Measurements from ENCODE around the gene CADPS2. TPM values are rescaled to one million over a fixed set of nuclear protein-coding genes. Genes with fewer than 3 reads are reported as not detected.
"Not testable (repeated sequence)": the region's sequence is repeated elsewhere in the genome, so short reads cannot be mapped to it uniquely, and the experiment has no call there.

CADPS2 gene
- total RNA-seq, 5 donors from 2014 or later (not counting 1 experiment from before 2014, with no cell fraction given) = 0.15 to 0.28 (median 0.16) TPM; not detected in 2

- Histone ChIP-seq H3K4me3 (ENCODE audit: control insufficient read depth in 1 of 2, extremely low read depth in 1 of 2, low read length in 1 of 2) (no peak overlapping the region), H3K4me1 (ENCODE audit: control insufficient read depth in 1 of 2, extremely low read depth in 1 of 2, insufficient read depth in 2 of 2, low read length in 2 of 2) (no peaks in the 10 kb centered on the region), H3K36me3 (ENCODE audit: control insufficient read depth in 2 of 2, extremely low read depth in 1 of 2, insufficient read depth in 1 of 2, low read length in 1 of 2) (no peaks in the 10 kb centered on the region), H3K27ac (ENCODE audit: low read length) (no peak overlapping the region), H3K9me3 (no peaks in the 10 kb centered on the region), H3K27me3 (replicated peaks in 1 of 2; ENCODE audit: control insufficient read depth in 2 of 2, extremely low read depth in 1 of 2, insufficient read depth in 2 of 2, low read length in 1 of 2) (peaks cover 21 to 23% of the 10 kb centered on the region in 2 experiments)
- no CpG with 5 or more reads among the region's 2 CpGs for WGBS (ENCODE audit: insufficient coverage)
- H3K27me3 Mint-ChIP-seq = peaks cover 54% of the 10 kb centered on the region in 2 donors
- DNase-seq = no peak
- H3K4me3 Mint-ChIP-seq = no peak overlapping the region
- ChIA-PET POLR2A (no interaction called here), CTCF (no interaction called here)
- H3K27ac Mint-ChIP-seq = no peak overlapping the region
- H3K9me3 Mint-ChIP-seq = peaks cover 0 to 14% (median 0%) of the 10 kb centered on the region in 3 donors
- ATAC-seq (replicated peaks in 1 of 4) = no peak
- H3K36me3 Mint-ChIP-seq = no peaks in the 10 kb centered on the region
- no peaks in the 10 kb centered on the region for H3K4me1 Mint-ChIP-seq
Observed at GRCh38 chr7:122298618-122299017, 587.6 kb downstream of the CADPS2 start.

DNA sequence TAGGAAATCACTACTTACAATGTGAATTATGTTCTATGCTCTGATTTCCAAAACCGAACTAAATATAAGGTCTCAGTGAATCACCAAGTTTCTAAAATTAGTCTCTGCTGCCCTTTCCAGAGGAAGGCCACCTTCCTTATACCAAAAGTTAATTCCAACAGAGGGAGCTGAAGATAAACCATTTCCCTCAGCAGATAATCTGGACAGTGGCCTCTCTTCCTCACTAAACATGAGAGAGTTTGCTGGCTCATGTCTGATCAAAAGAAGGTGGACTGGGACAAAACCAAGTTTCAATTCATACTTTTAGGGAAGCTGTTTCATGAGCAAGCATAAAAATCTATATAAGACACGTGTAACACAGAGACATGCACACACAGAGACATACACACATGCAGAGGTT lies 588.1 kb downstream of the CADPS2 start:
- H3K27me3 Mint-ChIP-seq = peaks cover 49 to 51% of the 10 kb centered on the region in 2 donors
- Histone ChIP-seq H3K9me3 (no peaks in the 10 kb centered on the region), H3K36me3 (ENCODE audit: control insufficient read depth in 2 of 2, extremely low read depth in 1 of 2, insufficient read depth in 1 of 2, low read length in 1 of 2) (no peaks in the 10 kb centered on the region), H3K27me3 (replicated peaks in 1 of 2; ENCODE audit: control insufficient read depth in 2 of 2, extremely low read depth in 1 of 2, insufficient read depth in 2 of 2, low read length in 1 of 2) (peaks cover 18 to 23% of the 10 kb centered on the region in 2 experiments), H3K27ac (ENCODE audit: low read length) (no peak overlapping the region), H3K4me3 (ENCODE audit: control insufficient read depth in 1 of 2, extremely low read depth in 1 of 2, low read length in 1 of 2) (no peak overlapping the region), H3K4me1 (ENCODE audit: control insufficient read depth in 1 of 2, extremely low read depth in 1 of 2, insufficient read depth in 2 of 2, low read length in 2 of 2) (no peaks in the 10 kb centered on the region)
- DNase-seq = no peak
- H3K4me3 Mint-ChIP-seq = no peak overlapping the region
- CTCF ChIA-PET = no interaction called here
- ATAC-seq (replicated peaks in 1 of 4) = no peak
- no peak overlapping the region for H3K27ac Mint-ChIP-seq
- no peaks in the 10 kb centered on the region for H3K36me3 Mint-ChIP-seq
- H3K4me1 Mint-ChIP-seq = no peaks in the 10 kb centered on the region
- WGBS (ENCODE audit: insufficient coverage) = no CpG with 5 or more reads among the region's 2 CpGs
- H3K9me3 Mint-ChIP-seq = peaks cover 0 to 12% (median 0%) of the 10 kb centered on the region in 3 donors
- POLR2A ChIA-PET = no interaction called here

- H3K27ac ChIP-seq (ENCODE audit: low read length) = no peak overlapping the region
- Mint-ChIP-seq H3K9me3 (peaks cover 7 to 13% (median 12%) of the 10 kb centered on the region in 3 donors), H3K4me1 (no peaks in the 10 kb centered on the region), H3K27ac (no peak overlapping the region), H3K27me3 (peaks cover 4 to 5% of the 10 kb centered on the region in 2 donors), H3K36me3 (no peaks in the 10 kb centered on the region), H3K4me3 (no peak overlapping the region)
- H3K4me3 ChIP-seq (ENCODE audit: control insufficient read depth in 1 of 2, extremely low read depth in 1 of 2, low read length in 1 of 2) = no peak overlapping the region
- H3K9me3 ChIP-seq = no peaks in the 10 kb centered on the region
- DNase-seq (no peak), ATAC-seq (replicated peaks in 1 of 4) (no peak)
- no peaks in the 10 kb centered on the region for H3K4me1 ChIP-seq (ENCODE audit: control insufficient read depth in 1 of 2, extremely low read depth in 1 of 2, insufficient read depth in 2 of 2, low read length in 2 of 2)
- no peaks in the 10 kb centered on the region for H3K36me3 ChIP-seq (ENCODE audit: control insufficient read depth in 2 of 2, extremely low read depth in 1 of 2, insufficient read depth in 1 of 2, low read length in 1 of 2)
- H3K27me3 ChIP-seq (replicated peaks in 1 of 2; ENCODE audit: control insufficient read depth in 2 of 2, extremely low read depth in 1 of 2, insufficient read depth in 2 of 2, low read length in 1 of 2) = no peaks in the 10 kb centered on the region
- no CpG with 5 or more reads among the region's 2 CpGs for WGBS (ENCODE audit: insufficient coverage)
- ChIA-PET CTCF (no interaction called here), POLR2A (no interaction called here)
Observed at GRCh38 chr7:122291189-122291588, 595.1 kb downstream of the CADPS2 start.

- H3K4me1 Mint-ChIP-seq = no peaks in the 10 kb centered on the region
- no peak overlapping the region for H3K4me3 Mint-ChIP-seq
- peaks cover 4% of the 10 kb centered on the region in 2 donors for H3K27me3 Mint-ChIP-seq
- POLR2A ChIA-PET = no interaction called here
- peaks cover 7 to 16% (median 12%) of the 10 kb centered on the region in 3 donors for H3K9me3 Mint-ChIP-seq
- DNase-seq = no peak
- H3K9me3 ChIP-seq = no peaks in the 10 kb centered on the region
- H3K36me3 Mint-ChIP-seq = no peaks in the 10 kb centered on the region
- ATAC-seq (replicated peaks in 1 of 4) = no peak
- H3K27ac ChIP-seq (ENCODE audit: low read length) = no peak overlapping the region
- no peak overlapping the region for H3K4me3 ChIP-seq (ENCODE audit: control insufficient read depth in 1 of 2, extremely low read depth in 1 of 2, low read length in 1 of 2)
- no peak overlapping the region for H3K27ac Mint-ChIP-seq
- no peaks in the 10 kb centered on the region for H3K4me1 ChIP-seq (ENCODE audit: control insufficient read depth in 1 of 2, extremely low read depth in 1 of 2, insufficient read depth in 2 of 2, low read length in 2 of 2)
- H3K27me3 ChIP-seq (replicated peaks in 1 of 2; ENCODE audit: control insufficient read depth in 2 of 2, extremely low read depth in 1 of 2, insufficient read depth in 2 of 2, low read length in 1 of 2) = no peaks in the 10 kb centered on the region
- CTCF ChIA-PET = no interaction called here
- WGBS (ENCODE audit: insufficient coverage) = no CpG with 5 or more reads among the region's 1 CpG
- H3K36me3 ChIP-seq (ENCODE audit: control insufficient read depth in 2 of 2, extremely low read depth in 1 of 2, insufficient read depth in 1 of 2, low read length in 1 of 2) = no peaks in the 10 kb centered on the region
Observed at GRCh38 chr7:122290476-122290875, 595.8 kb downstream of the CADPS2 start.

DNA sequence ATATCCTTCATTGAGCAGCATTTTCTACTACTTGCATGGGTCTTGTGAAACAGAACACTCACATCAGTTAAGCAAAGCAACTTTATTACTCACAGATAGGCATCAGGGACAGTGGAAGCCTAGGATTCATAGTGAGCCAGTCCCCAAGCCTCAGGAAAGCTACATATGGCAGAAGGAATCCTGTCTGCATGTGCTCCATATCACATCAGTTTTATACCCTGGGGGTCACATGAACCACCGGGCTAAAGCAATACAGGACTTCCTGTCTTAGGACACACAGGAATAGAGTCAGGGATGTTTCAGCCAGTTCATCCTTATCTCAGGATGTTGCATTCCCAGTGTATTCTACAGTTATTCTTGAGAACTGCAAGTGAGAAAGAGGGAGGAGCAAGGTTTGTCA lies 596.8 kb downstream of the CADPS2 start:
- CTCF ChIA-PET = no interaction called here
- H3K4me1 Mint-ChIP-seq = no peaks in the 10 kb centered on the region
- H3K27me3 ChIP-seq (replicated peaks in 1 of 2; ENCODE audit: control insufficient read depth in 2 of 2, extremely low read depth in 1 of 2, insufficient read depth in 2 of 2, low read length in 1 of 2) = no peaks in the 10 kb centered on the region
- peaks cover 0 to 4% of the 10 kb centered on the region in 2 donors for H3K27me3 Mint-ChIP-seq
- no peaks in the 10 kb centered on the region for H3K4me1 ChIP-seq (ENCODE audit: control insufficient read depth in 1 of 2, extremely low read depth in 1 of 2, insufficient read depth in 2 of 2, low read length in 2 of 2)
- no CpG with 5 or more reads among the region's 1 CpG for WGBS (ENCODE audit: insufficient coverage)
- POLR2A ChIA-PET = no interaction called here
- H3K36me3 Mint-ChIP-seq = no peaks in the 10 kb centered on the region
- H3K27ac Mint-ChIP-seq = no peak overlapping the region
- no peak overlapping the region for H3K27ac ChIP-seq (ENCODE audit: low read length)
- H3K9me3 Mint-ChIP-seq = peaks cover 7 to 12% (median 12%) of the 10 kb centered on the region in 3 donors
- no peaks in the 10 kb centered on the region for H3K36me3 ChIP-seq (ENCODE audit: control insufficient read depth in 2 of 2, extremely low read depth in 1 of 2, insufficient read depth in 1 of 2, low read length in 1 of 2)
- H3K9me3 ChIP-seq = no peaks in the 10 kb centered on the region
- DNase-seq (no peak), ATAC-seq (replicated peaks in 1 of 4) (no peak)
- no peak overlapping the region for H3K4me3 ChIP-seq (ENCODE audit: control insufficient read depth in 1 of 2, extremely low read depth in 1 of 2, low read length in 1 of 2)
- no peak overlapping the region for H3K4me3 Mint-ChIP-seq

DNA sequence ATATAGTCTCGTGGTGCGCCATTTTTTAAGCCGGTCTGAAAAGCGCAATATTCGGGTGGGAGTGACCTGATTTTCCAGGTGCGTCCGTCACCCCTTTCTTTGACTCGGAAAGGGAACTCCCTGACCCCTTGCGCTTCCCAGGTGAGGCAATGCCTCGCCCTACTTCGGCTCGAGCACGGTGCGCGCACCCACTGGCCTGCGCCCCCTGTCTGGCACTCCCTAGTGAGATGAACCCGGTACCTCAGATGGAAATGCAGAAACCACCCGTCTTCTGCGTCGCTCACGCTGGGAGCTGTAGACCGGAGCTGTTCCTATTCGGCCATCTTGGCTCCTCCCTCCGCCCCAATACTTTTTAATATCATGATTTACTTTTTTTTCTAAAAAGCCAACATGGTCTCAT lies 601.7 kb downstream of the CADPS2 start:
- H3K27me3 ChIP-seq (replicated peaks in 1 of 2; ENCODE audit: control insufficient read depth in 2 of 2, extremely low read depth in 1 of 2, insufficient read depth in 2 of 2, low read length in 1 of 2); H3K27me3 Mint-ChIP-seq; H3K9me3 Mint-ChIP-seq; ATAC-seq (replicated peaks in 1 of 4); H3K36me3 Mint-ChIP-seq; H3K36me3 ChIP-seq (ENCODE audit: control insufficient read depth in 2 of 2, extremely low read depth in 1 of 2, insufficient read depth in 1 of 2, low read length in 1 of 2); H3K4me1 Mint-ChIP-seq; H3K9me3 ChIP-seq; H3K4me1 ChIP-seq (ENCODE audit: control insufficient read depth in 1 of 2, extremely low read depth in 1 of 2, insufficient read depth in 2 of 2, low read length in 2 of 2); H3K4me3 ChIP-seq (ENCODE audit: control insufficient read depth in 1 of 2, extremely low read depth in 1 of 2, low read length in 1 of 2); H3K27ac ChIP-seq (ENCODE audit: low read length); DNase-seq; POLR2A ChIA-PET; CTCF ChIA-PET; H3K27ac Mint-ChIP-seq; H3K4me3 Mint-ChIP-seq: not testable (repeated sequence)
- 94% methylated on average over 13 of the region's 24 CpGs for WGBS (ENCODE audit: insufficient coverage)

GRCh38 chr7:122273117-122273516 lies 613.1 kb downstream of the CADPS2 start:
- H3K36me3 ChIP-seq (ENCODE audit: control insufficient read depth in 2 of 2, extremely low read depth in 1 of 2, insufficient read depth in 1 of 2, low read length in 1 of 2) = no peaks in the 10 kb centered on the region
- DNase-seq (no peak), ATAC-seq (replicated peaks in 1 of 4) (no peak)
- H3K4me3 ChIP-seq (ENCODE audit: control insufficient read depth in 1 of 2, extremely low read depth in 1 of 2, low read length in 1 of 2) = no peak overlapping the region
- no peaks in the 10 kb centered on the region for H3K4me1 ChIP-seq (ENCODE audit: control insufficient read depth in 1 of 2, extremely low read depth in 1 of 2, insufficient read depth in 2 of 2, low read length in 2 of 2)
- Mint-ChIP-seq H3K27ac (no peak overlapping the region), H3K4me3 (no peak overlapping the region), H3K9me3 (peaks cover 0 to 3% (median 2%) of the 10 kb centered on the region in 3 donors), H3K36me3 (no peaks in the 10 kb centered on the region), H3K4me1 (no peaks in the 10 kb centered on the region), H3K27me3 (no peaks in the 10 kb centered on the region)
- H3K27me3 ChIP-seq (replicated peaks in 1 of 2; ENCODE audit: control insufficient read depth in 2 of 2, extremely low read depth in 1 of 2, insufficient read depth in 2 of 2, low read length in 1 of 2) = no peaks in the 10 kb centered on the region
- no peak overlapping the region for H3K27ac ChIP-seq (ENCODE audit: low read length)
- ChIA-PET CTCF (no interaction called here), POLR2A (no interaction called here)
- H3K9me3 ChIP-seq = no peaks in the 10 kb centered on the region
- WGBS (ENCODE audit: insufficient coverage) = no CpG with 5 or more reads among the region's 2 CpGs

Measured in T-cell (primary cell).